ENCODE results near the gene RASGRF1. TPM values are rescaled to one million over a fixed set of nuclear protein-coding genes. Genes with fewer than 3 reads are reported as not detected.

RASGRF1 gene
- total and polyA plus RNA-seq, 8 donors, result 0.10 to 3.8 (median 1.2) TPM; not detected in 4

GRCh38 chr15:78956937-78957336, 133.6 kb downstream of the RASGRF1 start:
- 62 to 81% (median 71%) methylated on average over 1 of the region's 1 CpG for WGBS, 5 donors
- Histone ChIP-seq H3K4me3 (no peak overlapping the region), H3K36me3 (no peaks in the 10 kb centered on the region), H3K9me3 (no peaks in the 10 kb centered on the region), H3K27me3 (no peaks in the 10 kb centered on the region), H3K4me1 (peaks cover 4 to 10% (median 8%) of the 10 kb centered on the region in 4 donors), H3K27ac (no peak overlapping the region)
- intact Hi-C loops (cut with DNase I; ENCODE audit: low total_unique reads), result no loop called here
- no peak for TF ChIP-seq POLR2AphosphoS5 (IDR thresholded peaks at IDR 0.05)
- no peak for DNase-seq

- Histone ChIP-seq H3K9me3 (no peaks in the 10 kb centered on the region), H3K4me1 (peaks cover 17 to 26% (median 22%) of the 10 kb centered on the region in 4 donors), H3K4me3 (no peak overlapping the region), H3K36me3 (no peaks in the 10 kb centered on the region), H3K27me3 (no peaks in the 10 kb centered on the region), H3K27ac (no peak overlapping the region)
- intact Hi-C loops (cut with DNase I; ENCODE audit: low total_unique reads), result no loop called here
- DNase-seq, result no peak
- no peak for TF ChIP-seq POLR2AphosphoS5 (IDR thresholded peaks at IDR 0.05)
- 90 to 98% (median 95%) methylated on average over 5 of the region's 5 CpGs for WGBS, 5 donors
Measured at GRCh38 chr15:78955355-78955754, 135.2 kb downstream of the RASGRF1 start.

- WGBS, 5 donors, result 27 to 44% (median 34%) methylated on average over 4 of the region's 4 CpGs
- TF ChIP-seq EP300 (IDR thresholded peaks at IDR 0.05) (no peak), CTCF (IDR thresholded peaks at IDR 0.05) (no peak), POLR2A (IDR thresholded peaks at IDR 0.05) (no peak), POLR2AphosphoS5 (IDR thresholded peaks at IDR 0.05) (peak in 2 of 3 donors; percentile 47 to 74)
Measured at GRCh38 chr15:78951841-78952238, 138.7 kb downstream of the RASGRF1 start.

GRCh38 chr15:78950902-78951840, 139.4 kb downstream of the RASGRF1 start:
- Histone ChIP-seq H3K9me3 (no peaks in the 10 kb centered on the region), H3K36me3 (no peaks in the 10 kb centered on the region), H3K4me3 (no peak overlapping the region), H3K27ac (peak overlapping the region; percentile 69 to 87 (median 84)), H3K27me3 (no peaks in the 10 kb centered on the region), H3K4me1 (peaks cover 24 to 38% (median 35%) of the 10 kb centered on the region in 4 donors)
- WGBS, 5 donors, result 16 to 32% (median 23%) methylated on average over 10 of the region's 10 CpGs
- TF ChIP-seq EP300 (IDR thresholded peaks at IDR 0.05) (no peak), POLR2AphosphoS5 (IDR thresholded peaks at IDR 0.05) (no peak), POLR2A (IDR thresholded peaks at IDR 0.05) (peak in 1 of 4 donors; percentile 27), CTCF (IDR thresholded peaks at IDR 0.05) (peak in 2 of 7 experiments; percentile 21 to 36)
- DNase-seq, result peak in 1 of 2 donors; percentile 75
- intact Hi-C loops (cut with DNase I; ENCODE audit: low total_unique reads), result no loop called here

More at GRCh38 chr15:78951841-78952238, 138.7 kb downstream of the RASGRF1 start:
- Histone ChIP-seq H3K4me1 (peaks cover 24 to 38% (median 35%) of the 10 kb centered on the region in 4 donors), H3K36me3 (no peaks in the 10 kb centered on the region), H3K9me3 (no peaks in the 10 kb centered on the region), H3K4me3 (no peak overlapping the region), H3K27me3 (no peaks in the 10 kb centered on the region), H3K27ac (peak overlapping the region; percentile 69 to 87 (median 84))
- intact Hi-C loops (cut with DNase I; ENCODE audit: low total_unique reads), result no loop called here
- DNase-seq, result peak; percentile 64 to 88

GRCh38 chr15:78950343-78950742, 140.2 kb downstream of the RASGRF1 start:
- no peak overlapping the region for H3K4me3 ChIP-seq
- 44 to 73% (median 54%) methylated on average over 9 of the region's 9 CpGs for WGBS, 5 donors
- H3K27me3 ChIP-seq, result no peaks in the 10 kb centered on the region
- TF ChIP-seq CTCF (IDR thresholded peaks at IDR 0.05), result no peak
- TF ChIP-seq POLR2A (IDR thresholded peaks at IDR 0.05), result no peak
- no peak for TF ChIP-seq EP300 (IDR thresholded peaks at IDR 0.05)
- TF ChIP-seq POLR2AphosphoS5 (IDR thresholded peaks at IDR 0.05), result no peak
- peak in 1 of 2 donors; percentile 47 for DNase-seq
- peak overlapping the region; percentile 69 to 87 (median 84) for H3K27ac ChIP-seq
- intact Hi-C loops (cut with DNase I; ENCODE audit: low total_unique reads), result no loop called here
- peaks cover 24 to 41% (median 39%) of the 10 kb centered on the region in 4 donors for H3K4me1 ChIP-seq
- no peaks in the 10 kb centered on the region for H3K9me3 ChIP-seq
- H3K36me3 ChIP-seq, result no peaks in the 10 kb centered on the region
